Effector memory CD4-positive, alpha-beta T cell (primary cell): ENCODE results near the gene TCF21.
"Not testable (repeated sequence)": the region's sequence is repeated elsewhere in the genome, so short reads cannot be mapped to it uniquely, and the experiment has no call there.

ENCODE experiments used
- DNase-seq, 3 donors: peaks; one replicate each; pipeline ENCODE4 v3.0.0-alpha.2; 2020
- H3K27ac ChIP-seq: 2 replicates; pipeline ENCODE4 v1.7.0; 2013; ENCODE audit warnings: mild to moderate bottlenecking, low read length, moderate library complexity; ENCODE audit not compliant: insufficient read depth, poor library complexity, severe bottlenecking
- H3K27me3 ChIP-seq: replicated peaks from 2 replicates; pipeline ENCODE4 v1.7.0; 2013; ENCODE audit warnings: mild to moderate bottlenecking, low read length; ENCODE audit not compliant: insufficient read depth, control insufficient read depth, poor library complexity, severe bottlenecking
- H3K36me3 ChIP-seq: 2 replicates; pipeline ENCODE4 v1.7.0; 2013; ENCODE audit warnings: mild to moderate bottlenecking, low read length, moderate library complexity; ENCODE audit not compliant: control insufficient read depth, insufficient read depth
- H3K4me1 ChIP-seq: 2 replicates; pipeline ENCODE4 v1.7.0; 2013; ENCODE audit warnings: low read length, mild to moderate bottlenecking; ENCODE audit not compliant: control insufficient read depth, insufficient read depth, poor library complexity, severe bottlenecking
- H3K4me3 ChIP-seq: 2 replicates; pipeline ENCODE4 v1.7.0; 2013; ENCODE audit warnings: low read length, low read depth, mild to moderate bottlenecking; ENCODE audit not compliant: insufficient read depth, poor library complexity, severe bottlenecking
- H3K9me3 ChIP-seq: 2 replicates; pipeline ENCODE4 v1.7.0; 2013; ENCODE audit warnings: mild to moderate bottlenecking, low read length, moderate library complexity; ENCODE audit not compliant: control insufficient read depth

Gene TCF21

DNA sequence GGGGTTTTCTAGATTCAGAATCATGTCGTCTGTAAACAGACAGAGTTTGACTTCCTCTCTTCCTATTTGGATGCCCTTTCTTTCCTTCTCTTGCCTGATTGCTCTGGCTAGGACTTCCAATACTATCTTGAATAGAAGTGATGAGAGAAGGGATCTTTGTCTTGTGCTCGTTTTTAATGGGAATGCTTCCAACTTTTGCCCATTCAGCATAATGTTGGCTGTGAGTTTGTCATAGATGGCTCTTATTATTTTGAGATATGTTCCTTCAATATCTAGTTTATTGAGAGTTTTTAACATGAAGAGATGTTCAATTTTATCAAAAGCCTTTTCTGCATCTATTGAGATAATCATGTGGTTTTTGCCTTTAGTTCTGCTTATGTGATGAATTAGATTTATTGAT lies 27.6 kb upstream of the TCF21 start:
- not testable (repeated sequence) for H3K27me3 ChIP-seq, H3K4me1 ChIP-seq, H3K9me3 ChIP-seq, H3K27ac ChIP-seq, H3K4me3 ChIP-seq, H3K36me3 ChIP-seq, DNase-seq

- no peaks in the 10 kb centered on the region for H3K4me1 ChIP-seq
- no peak for DNase-seq
- H3K4me3 ChIP-seq: no peak overlapping the region
- no peaks in the 10 kb centered on the region for H3K9me3 ChIP-seq
- no peaks in the 10 kb centered on the region for H3K27me3 ChIP-seq
- H3K27ac ChIP-seq: no peak overlapping the region
- no peaks in the 10 kb centered on the region for H3K36me3 ChIP-seq
These were observed 25.7 kb upstream of the TCF21 start for GRCh38 chr6:133863228-133863627.

- H3K27me3 ChIP-seq: no peaks in the 10 kb centered on the region
These were observed 23.2 kb upstream of the TCF21 start for GRCh38 chr6:133865680-133866079.

GRCh38 chr6:133871131-133871530 lies 17.8 kb upstream of the TCF21 start:
- Histone ChIP-seq H3K27ac (no peak overlapping the region), H3K4me1 (no peaks in the 10 kb centered on the region), H3K4me3 (no peak overlapping the region), H3K36me3 (no peaks in the 10 kb centered on the region), H3K9me3 (no peaks in the 10 kb centered on the region), H3K27me3 (no peaks in the 10 kb centered on the region)
- DNase-seq: no peak

More at GRCh38 chr6:133865680-133866079, 23.2 kb upstream of the TCF21 start:
- Histone ChIP-seq H3K36me3 (no peaks in the 10 kb centered on the region), H3K9me3 (no peaks in the 10 kb centered on the region), H3K4me1 (no peaks in the 10 kb centered on the region), H3K27ac (no peak overlapping the region), H3K4me3 (no peak overlapping the region)
- DNase-seq: no peak

DNA sequence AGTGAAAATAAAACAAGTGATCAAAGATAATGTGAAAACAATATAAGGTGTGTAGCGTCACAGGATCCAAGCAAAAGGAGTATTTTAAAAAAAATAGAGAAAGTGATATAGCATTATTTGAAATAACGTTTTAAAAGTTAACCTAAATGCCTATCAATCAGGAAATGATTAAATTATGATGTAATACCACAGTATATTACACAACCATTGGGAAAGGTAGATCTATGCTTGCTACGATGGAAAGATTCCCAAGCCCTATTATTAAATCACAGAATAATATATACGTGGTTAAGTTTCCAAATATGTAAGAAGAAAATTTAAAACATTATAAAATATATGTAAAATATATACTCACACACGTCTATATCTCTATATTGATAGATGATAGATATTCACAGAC lies 15.4 kb upstream of the TCF21 start:
- Histone ChIP-seq H3K27me3 (no peaks in the 10 kb centered on the region), H3K9me3 (no peaks in the 10 kb centered on the region), H3K27ac (no peak overlapping the region), H3K4me1 (no peaks in the 10 kb centered on the region), H3K4me3 (no peak overlapping the region), H3K36me3 (no peaks in the 10 kb centered on the region)
- DNase-seq: no peak

DNA sequence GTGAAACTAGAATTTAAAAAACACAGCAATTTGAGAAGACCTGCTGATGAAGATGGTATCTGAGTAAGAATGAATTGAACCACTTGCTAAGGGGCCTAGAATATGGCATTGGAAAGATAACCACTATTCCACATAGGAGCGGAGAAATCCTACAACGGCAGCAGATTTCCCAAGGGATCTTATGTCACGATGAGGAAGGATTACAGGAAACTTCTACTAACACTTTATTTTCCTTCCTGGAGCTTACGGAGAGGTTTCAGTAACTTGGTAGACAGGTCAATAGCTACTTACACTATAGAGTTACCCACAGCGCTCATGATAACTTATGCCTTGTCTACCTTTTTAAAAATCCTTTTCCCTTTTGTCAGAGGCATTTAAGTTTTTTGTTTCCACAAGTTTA lies 11.8 kb upstream of the TCF21 start:
- no peak for DNase-seq
- H3K9me3 ChIP-seq: no peaks in the 10 kb centered on the region
- H3K4me3 ChIP-seq: no peak overlapping the region
- H3K4me1 ChIP-seq: no peaks in the 10 kb centered on the region
- peaks cover under 1% of the 10 kb centered on the region for H3K27me3 ChIP-seq
- no peaks in the 10 kb centered on the region for H3K36me3 ChIP-seq
- H3K27ac ChIP-seq: no peak overlapping the region

DNA sequence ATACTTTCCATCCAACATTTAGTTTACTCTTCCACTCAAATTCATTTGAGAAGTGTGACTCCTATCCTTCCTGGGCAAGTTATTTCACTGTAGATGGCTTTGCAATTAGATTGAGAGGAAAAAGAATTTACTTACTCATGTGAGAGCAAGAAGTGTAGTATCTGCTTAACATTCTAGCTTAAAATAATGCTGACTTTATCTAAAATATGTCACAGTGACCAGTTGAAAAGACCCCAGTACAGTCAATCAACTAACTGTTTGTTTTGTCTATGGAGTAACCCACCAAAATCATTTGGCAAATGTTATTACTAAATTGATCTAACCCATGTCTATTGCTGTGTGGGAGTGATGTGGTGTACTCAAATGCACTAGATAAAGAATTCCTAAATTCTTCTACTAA lies 8.9 kb upstream of the TCF21 start:
- H3K27me3 ChIP-seq: peaks cover 8% of the 10 kb centered on the region
- H3K27ac ChIP-seq: no peak overlapping the region
- no peaks in the 10 kb centered on the region for H3K36me3 ChIP-seq
- no peak overlapping the region for H3K4me3 ChIP-seq
- no peak for DNase-seq
- no peaks in the 10 kb centered on the region for H3K4me1 ChIP-seq
- no peaks in the 10 kb centered on the region for H3K9me3 ChIP-seq

GRCh38 chr6:133880896-133881295 lies 8.0 kb upstream of the TCF21 start:
- H3K27me3 ChIP-seq: peaks cover 8% of the 10 kb centered on the region
- no peak for DNase-seq
- H3K4me3 ChIP-seq: no peak overlapping the region
- no peaks in the 10 kb centered on the region for H3K4me1 ChIP-seq
- H3K27ac ChIP-seq: no peak overlapping the region
- no peaks in the 10 kb centered on the region for H3K36me3 ChIP-seq
- no peaks in the 10 kb centered on the region for H3K9me3 ChIP-seq

DNA sequence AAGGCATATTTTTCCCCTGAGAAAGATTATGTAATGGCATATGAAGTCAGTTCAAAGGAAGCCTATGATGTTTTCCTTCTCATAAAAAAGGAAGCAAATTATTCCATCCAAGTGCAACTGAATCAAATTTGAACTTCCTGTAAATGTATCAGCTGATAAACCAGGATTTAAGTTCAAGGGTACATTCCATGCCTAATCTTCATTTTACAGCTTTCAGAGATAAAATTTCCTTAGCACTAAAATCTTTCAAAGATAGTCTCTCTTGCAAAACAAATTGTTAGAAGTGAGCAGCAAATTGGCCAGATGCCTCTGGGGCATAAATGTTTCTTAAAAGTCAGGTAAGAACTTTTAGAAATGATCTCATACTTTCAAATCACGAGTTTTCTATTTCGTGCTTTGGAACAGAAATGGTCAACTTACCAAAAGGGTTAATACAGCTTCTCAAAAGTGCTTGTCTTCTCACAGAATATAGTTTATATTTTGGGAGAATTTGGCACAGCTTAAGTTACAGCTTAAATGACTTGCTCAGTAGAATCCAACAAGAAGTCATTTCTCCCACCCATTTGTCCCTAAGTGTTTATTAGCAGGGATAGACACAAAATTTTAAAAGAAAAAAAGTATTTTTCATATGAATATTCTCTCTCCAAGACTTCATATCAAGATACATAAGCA lies 2.7 kb upstream of the TCF21 start:
- H3K27me3 ChIP-seq: peaks cover 35% of the 10 kb centered on the region
- H3K4me3 ChIP-seq: no peak overlapping the region
- no peak overlapping the region for H3K27ac ChIP-seq
- no peak for DNase-seq
- no peaks in the 10 kb centered on the region for H3K36me3 ChIP-seq
- H3K4me1 ChIP-seq: peaks cover 15% of the 10 kb centered on the region
- no peaks in the 10 kb centered on the region for H3K9me3 ChIP-seq

DNA sequence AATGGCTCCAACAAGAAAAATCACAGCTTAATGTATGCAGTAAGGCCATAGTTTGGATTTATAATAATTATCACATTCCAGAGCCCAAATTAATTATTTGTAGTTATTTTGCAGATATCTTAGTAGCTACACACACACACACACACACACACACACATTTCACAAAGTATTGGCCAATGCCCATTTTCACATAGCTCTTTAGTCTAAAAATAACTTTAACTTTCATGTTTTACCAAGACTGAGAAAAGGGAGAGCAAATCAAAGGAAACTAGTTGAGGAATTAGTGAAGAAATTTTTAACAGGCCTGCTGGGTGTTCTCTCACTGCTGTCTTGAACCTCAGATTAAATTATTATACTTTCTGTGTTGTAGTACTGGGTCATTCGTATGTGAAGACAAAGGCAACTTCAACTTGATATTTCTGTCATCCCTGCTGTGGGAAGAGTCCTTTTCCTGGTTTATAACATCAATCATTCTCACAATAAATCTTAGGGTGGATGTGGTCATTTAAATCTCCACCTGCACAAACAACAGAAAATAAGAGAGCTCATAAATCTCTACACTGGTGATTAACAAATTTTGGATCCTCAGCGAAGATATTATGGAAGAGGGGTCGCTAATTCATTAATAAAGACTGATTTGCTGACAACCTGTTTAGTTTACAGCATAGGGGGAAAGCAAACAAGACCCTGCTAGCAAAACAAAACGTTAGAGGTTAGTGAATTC lies 1.6 kb upstream of the TCF21 start:
- H3K4me3 ChIP-seq: no peak overlapping the region
- H3K9me3 ChIP-seq: no peaks in the 10 kb centered on the region
- H3K27ac ChIP-seq: no peak overlapping the region
- H3K36me3 ChIP-seq: no peaks in the 10 kb centered on the region
- H3K4me1 ChIP-seq: peaks cover 21% of the 10 kb centered on the region
- no peak for DNase-seq
- peaks cover 41% of the 10 kb centered on the region for H3K27me3 ChIP-seq
